Measurements from ENCODE around the gene SHISA7.

SHISA7 gene

DNA sequence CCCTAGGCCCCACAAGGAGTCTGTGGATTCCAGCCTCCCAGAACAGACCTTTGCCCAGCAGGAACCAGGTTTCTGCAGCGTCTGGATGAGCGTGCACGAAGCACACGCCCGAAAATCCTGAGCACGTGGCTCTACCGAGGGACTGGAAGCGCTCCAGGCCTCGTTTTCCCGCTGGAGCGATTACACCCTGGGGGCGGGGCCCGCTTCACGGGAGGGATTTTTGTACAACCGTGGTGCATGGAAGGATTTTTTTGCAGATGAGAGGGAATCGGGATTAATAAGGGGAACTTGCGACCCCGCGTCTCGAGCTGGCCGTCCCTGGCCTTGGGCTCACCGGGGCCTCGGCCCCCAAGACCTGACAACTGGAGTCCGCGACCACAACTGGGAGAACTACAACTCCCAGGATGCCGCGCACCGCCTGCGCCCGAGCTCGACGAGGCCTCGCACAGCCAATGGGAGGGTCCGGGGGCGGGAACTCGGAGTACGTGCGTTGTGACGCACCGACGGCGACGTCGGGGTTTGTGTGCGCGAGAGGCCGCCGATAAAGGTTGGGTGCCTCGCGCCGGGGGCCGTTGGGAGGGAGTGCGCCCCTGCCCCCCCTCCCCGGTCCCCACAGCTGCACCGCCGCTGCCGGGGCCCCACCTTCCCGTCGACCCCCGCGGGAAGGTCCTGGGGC is 33.1 kb upstream of the SHISA7 start, which contains the start of gene ZNF628:
Gene ZNF628, plus strand, starts transcription at position 518 of the 676 bp plus-strand sequence. CDS start 3,294 bp downstream, outside the sequence.
- in situ Hi-C loops (cut with MboI; ENCODE audit: low sequenced_read_pairs) = no loop called here
- H3K4me3 ChIP-seq = peak within 1 kb of the TSS; percentile 49
- no peaks in the 10 kb centered on the region for H3K27me3 ChIP-seq (ENCODE audit: low read depth)
- no peaks in the 10 kb centered on the region for H3K36me3 ChIP-seq (replicated peaks)
- no peaks in the 10 kb centered on the region for H3K9me3 ChIP-seq
- H3K4me1 ChIP-seq = peaks cover 8% of the 10 kb centered on the region
- peak; percentile 93 to 99 for DNase-seq (ENCODE audit: low spot score in 2 of 2)

DNA sequence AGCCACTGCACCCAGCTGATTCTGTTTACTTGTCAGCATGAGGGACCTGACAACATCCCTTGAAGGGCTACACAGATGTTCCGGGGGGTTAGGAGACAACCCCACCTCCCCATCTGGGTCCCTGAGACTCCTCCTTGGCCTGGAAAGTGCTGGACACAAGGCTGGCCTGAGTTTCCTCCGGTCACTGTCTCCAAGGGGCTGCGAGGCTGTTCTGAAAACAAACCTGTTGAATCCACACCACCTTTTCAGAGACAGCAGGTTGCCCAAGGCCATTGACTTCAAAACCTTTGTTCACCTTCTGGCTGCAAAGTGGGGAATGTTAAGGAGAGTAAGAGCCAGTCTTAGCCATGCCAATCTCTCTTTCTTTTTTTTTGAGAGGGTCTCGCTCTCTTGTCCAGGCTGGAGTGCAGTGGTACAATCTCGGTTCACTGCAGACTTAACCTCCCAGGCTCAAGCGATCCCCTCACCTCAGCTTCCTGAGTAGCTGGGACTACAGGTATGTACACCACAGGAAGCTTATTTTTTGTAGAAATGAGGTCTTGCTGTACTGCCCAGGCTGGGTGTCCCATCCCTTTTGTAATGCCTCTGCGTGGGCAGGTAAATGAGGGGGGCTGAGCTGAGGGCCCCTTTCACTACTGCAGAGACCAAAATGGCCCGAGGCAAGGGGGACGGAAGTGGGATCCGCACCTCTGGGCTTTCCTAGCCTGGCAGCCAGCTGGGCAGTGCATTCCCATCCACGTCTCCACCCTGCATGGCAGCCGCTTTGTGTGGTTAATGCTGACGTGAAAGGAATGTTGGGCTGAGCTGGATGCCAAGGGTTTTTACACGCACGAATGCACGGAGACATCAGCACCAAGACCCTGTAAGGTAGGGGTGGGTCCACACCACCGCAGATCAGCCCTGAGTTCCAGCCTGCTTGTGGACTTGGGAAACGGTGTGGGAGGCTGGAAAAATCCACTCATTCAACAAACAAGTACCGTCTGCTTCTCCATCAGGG is 31.5 kb upstream of the SHISA7 start:
- no peak for DNase-seq (ENCODE audit: low spot score in 2 of 2)
- Histone ChIP-seq H3K4me3 (no peak overlapping the region), H3K4me1 (peaks cover 8% of the 10 kb centered on the region), H3K27me3 (ENCODE audit: low read depth) (no peaks in the 10 kb centered on the region), H3K9me3 (no peaks in the 10 kb centered on the region), H3K36me3 (replicated peaks) (no peaks in the 10 kb centered on the region)
- in situ Hi-C loops (cut with MboI; ENCODE audit: low sequenced_read_pairs) = no loop called here

DNA sequence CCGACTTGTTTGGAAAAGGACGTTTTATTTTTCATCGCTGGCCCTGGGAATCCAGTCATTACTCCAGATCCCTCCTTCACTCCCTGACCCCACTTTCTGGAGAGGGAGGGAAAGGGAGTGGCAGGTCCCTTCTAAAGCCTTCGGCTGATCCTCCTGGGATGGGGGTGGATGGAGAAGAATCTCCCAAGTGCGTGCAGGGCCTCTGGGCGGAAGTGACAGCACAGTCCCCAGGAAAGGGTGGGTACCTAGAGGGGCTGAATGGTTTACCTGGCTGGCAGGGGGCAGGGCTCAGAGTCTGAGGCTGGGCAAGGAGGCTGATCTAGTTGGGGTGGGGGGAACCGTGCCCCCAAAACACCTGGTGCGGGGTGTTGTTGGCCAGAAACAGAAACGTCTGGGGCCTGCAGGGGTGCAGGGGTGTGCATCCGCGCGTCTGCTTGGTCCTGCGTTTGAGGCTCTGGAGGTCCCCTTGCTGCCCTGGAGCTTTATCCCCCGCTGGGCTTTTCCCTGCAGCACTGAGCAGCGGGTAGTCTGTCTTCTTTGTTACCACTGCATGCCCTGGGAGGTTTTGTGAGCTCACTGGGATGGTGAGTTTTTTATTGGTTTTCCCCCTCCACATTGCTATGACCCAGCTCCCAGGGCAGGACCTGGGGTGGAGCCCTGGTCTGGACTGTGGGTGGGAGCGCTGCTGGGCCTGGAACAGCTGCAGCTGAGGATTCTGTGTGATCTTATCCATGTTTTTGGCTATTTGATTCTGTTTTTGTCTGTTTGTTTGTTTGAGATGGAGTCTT is 30.3 kb upstream of the SHISA7 start:
- no peak for DNase-seq (ENCODE audit: low spot score in 2 of 2)

DNA sequence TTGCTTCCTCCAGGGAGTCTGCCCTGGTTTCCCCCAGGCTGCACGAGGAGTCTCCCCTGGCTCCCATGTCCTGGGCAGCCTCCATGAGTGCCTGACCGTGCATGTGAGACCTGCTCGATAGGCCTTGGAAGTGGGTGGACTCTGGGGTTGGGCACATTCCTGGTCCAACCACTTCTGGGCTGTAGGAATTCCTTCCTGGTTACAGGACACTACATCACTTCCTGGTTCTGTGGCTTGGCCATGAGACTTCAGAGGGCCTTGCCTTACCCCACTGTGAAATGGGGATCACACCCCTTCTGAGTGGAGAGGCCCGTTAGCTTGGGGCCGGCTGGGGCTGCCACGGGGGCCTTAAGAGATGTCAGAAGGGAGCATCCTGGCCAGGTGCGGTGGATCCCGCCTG is 29.4 kb upstream of the SHISA7 start:
- H3K36me3 ChIP-seq (replicated peaks) = no peaks in the 10 kb centered on the region
- no peaks in the 10 kb centered on the region for H3K27me3 ChIP-seq (ENCODE audit: low read depth)
- in situ Hi-C loops (cut with MboI; ENCODE audit: low sequenced_read_pairs) = no loop called here
- no peak for DNase-seq (ENCODE audit: low spot score in 2 of 2)
- no peaks in the 10 kb centered on the region for H3K9me3 ChIP-seq
- no peak overlapping the region for H3K4me3 ChIP-seq
- peaks cover 8% of the 10 kb centered on the region for H3K4me1 ChIP-seq

More for the DNA sequence above, 30.3 kb upstream of the SHISA7 start:
- Histone ChIP-seq H3K36me3 (replicated peaks) (no peaks in the 10 kb centered on the region), H3K4me1 (peaks cover 8% of the 10 kb centered on the region), H3K9me3 (no peaks in the 10 kb centered on the region), H3K27me3 (ENCODE audit: low read depth) (no peaks in the 10 kb centered on the region), H3K4me3 (no peak overlapping the region)
- in situ Hi-C loops (cut with MboI; ENCODE audit: low sequenced_read_pairs) = no loop called here

DNA sequence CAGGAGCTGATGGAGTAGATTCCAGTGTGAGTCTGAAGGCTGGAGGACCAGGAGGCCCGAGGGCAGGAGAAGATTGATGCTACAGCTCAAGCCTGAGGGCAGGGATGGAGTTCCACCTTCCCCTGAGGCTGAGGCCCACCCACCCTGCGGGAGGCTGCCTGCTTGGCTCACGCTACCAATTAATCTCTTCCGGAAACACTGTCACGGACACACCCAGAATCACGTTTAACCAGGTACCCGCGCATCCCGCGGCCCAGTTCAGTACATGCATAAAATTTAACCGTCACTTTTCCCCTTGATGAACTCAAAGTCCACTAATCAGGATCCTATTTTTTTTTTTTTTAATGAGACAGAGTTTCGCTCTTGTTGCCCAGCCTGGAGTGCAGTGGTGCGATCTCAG is 28.2 kb upstream of the SHISA7 start:
- Histone ChIP-seq H3K4me3 (no peak overlapping the region), H3K4me1 (peaks cover 8% of the 10 kb centered on the region), H3K27me3 (ENCODE audit: low read depth) (no peaks in the 10 kb centered on the region), H3K36me3 (replicated peaks) (no peaks in the 10 kb centered on the region), H3K9me3 (no peaks in the 10 kb centered on the region)
- in situ Hi-C loops (cut with MboI; ENCODE audit: low sequenced_read_pairs) = no loop called here
- no peak for DNase-seq (ENCODE audit: low spot score in 2 of 2)

DNA sequence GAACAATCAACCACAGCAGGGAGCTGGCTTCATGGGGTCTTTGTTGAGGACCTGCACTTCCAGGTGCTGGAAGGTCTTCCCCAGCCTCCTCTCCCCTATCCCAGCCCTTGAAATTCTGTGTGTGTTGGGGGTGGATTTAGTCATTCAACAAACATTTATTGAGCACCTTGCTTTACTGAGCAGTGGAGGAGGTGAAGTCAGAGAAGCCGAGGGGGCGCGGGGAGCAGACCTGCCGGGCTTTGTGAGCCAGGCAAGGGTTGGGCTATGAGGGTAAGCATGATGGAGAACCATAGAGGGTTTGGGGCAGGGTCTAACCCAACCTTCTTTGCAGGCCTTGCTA is 24.9 kb upstream of the SHISA7 start:
- Histone ChIP-seq H3K4me1 (no peaks in the 10 kb centered on the region), H3K9me3 (no peaks in the 10 kb centered on the region), H3K27me3 (ENCODE audit: low read depth) (no peaks in the 10 kb centered on the region), H3K4me3 (no peak overlapping the region), H3K36me3 (replicated peaks) (no peaks in the 10 kb centered on the region)
- in situ Hi-C loops (cut with MboI; ENCODE audit: low sequenced_read_pairs) = no loop called here
- DNase-seq (ENCODE audit: low spot score in 2 of 2) = no peak

DNA sequence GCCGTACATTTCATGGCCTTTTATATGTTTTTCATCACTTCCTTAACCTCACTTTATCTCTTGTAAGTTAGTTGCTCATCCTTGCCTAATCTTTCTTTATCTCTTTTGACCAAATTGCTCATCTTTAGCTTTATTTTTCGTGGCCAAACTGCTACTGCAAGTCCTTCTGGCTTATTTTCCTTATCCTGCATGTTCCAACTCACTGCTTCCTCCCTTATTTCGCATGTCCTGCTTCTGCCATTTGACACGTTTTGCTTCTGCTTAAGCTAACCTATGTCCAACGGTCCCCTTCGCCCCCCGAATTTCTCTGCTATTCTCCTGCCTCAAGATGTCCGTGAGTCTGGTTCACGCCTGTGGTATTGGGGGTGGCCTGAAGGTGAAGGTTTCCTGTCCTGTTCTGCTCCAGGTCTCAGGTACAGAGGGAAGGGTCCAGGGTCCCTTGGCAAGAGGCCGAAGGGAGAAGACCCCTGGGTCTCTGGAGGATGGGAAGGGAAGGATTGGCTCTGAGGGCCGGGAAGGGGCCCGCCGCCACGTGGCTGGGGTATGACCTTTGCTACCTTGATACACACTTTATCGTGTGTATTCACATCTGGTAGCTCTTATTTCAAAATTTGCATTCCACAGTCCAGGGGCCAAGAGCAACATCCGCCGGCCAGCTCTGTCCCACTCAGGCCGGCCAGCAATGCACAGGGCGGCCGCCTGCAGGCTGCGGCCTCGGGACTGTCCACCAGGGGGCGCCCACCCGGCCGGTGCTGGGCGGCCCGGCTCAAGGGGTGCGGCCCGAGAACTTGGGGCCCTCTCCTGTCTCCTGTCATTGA is 24.3 kb upstream of the SHISA7 start:
- Histone ChIP-seq H3K9me3 (no peaks in the 10 kb centered on the region), H3K36me3 (replicated peaks) (no peaks in the 10 kb centered on the region), H3K4me1 (no peaks in the 10 kb centered on the region), H3K27me3 (ENCODE audit: low read depth) (no peaks in the 10 kb centered on the region), H3K4me3 (no peak overlapping the region)
- in situ Hi-C loops (cut with MboI; ENCODE audit: low sequenced_read_pairs) = no loop called here
- peak in 1 of 2 experiments; percentile 77 for DNase-seq (ENCODE audit: low spot score in 2 of 2)

DNA sequence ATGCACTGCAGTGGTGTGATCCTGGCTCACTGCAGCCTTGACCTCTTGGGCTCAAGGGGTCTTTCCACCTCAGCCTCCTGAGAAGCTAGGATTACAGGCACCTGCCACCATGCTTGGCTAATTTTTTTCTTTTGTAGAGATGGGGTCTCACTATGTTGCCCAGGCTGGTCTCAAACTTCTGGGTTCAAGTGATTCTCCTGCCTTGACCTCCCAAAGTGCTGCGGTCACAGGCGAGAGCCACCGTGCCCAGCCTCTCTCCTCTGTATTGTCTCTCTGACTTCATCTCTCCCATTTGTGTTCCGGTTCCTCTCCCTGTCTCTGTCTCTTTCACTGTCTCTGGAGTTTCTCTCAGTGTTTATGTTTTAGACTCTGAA is 23.1 kb upstream of the SHISA7 start:
- Histone ChIP-seq H3K4me3 (no peak overlapping the region), H3K36me3 (replicated peaks) (no peaks in the 10 kb centered on the region), H3K27me3 (ENCODE audit: low read depth) (no peaks in the 10 kb centered on the region), H3K9me3 (no peaks in the 10 kb centered on the region), H3K4me1 (peaks cover 4% of the 10 kb centered on the region)
- DNase-seq (ENCODE audit: low spot score in 2 of 2) = no peak
- in situ Hi-C loops (cut with MboI; ENCODE audit: low sequenced_read_pairs) = no loop called here

DNA sequence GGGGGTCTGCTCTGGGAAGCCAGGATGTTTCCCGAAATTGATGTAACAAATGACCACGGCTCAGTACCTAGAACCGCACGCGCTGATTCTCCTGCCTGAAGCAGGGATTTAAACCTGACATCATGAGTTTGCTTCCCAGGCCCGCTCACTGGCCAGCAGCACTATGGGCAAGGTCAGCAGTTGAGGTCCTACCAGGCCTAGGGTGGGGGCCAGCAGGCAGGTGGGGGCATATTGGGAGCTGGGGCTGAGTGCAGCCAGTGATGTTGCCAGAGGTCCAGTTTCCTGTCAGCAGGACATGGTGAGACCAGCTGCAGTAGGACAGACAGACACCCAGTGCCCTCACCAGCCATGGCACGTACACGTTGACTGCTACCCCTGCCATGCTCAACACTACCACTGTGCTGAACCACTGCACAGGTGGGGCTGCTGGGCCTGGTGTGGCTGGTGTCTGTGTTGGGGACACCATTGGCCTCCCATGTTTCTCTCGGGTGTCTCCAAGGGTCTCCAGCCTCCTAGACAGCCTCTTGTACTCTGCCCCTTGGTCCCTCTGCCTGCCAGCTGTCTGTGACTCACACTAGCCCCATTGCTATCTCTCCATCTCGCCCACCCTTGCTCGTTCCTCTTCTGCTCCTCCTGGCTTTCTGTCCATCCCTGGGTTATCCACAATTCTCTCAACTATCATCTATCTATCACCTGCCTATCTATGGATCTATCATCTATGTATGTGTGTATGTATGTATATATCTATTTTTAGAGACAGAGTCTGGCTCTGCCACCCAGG is 22.6 kb upstream of the SHISA7 start:
- Histone ChIP-seq H3K4me1 (peaks cover 5% of the 10 kb centered on the region), H3K27me3 (ENCODE audit: low read depth) (no peaks in the 10 kb centered on the region), H3K9me3 (no peaks in the 10 kb centered on the region), H3K4me3 (no peak overlapping the region), H3K36me3 (replicated peaks) (no peaks in the 10 kb centered on the region)
- in situ Hi-C loops (cut with MboI; ENCODE audit: low sequenced_read_pairs) = no loop called here
- DNase-seq (ENCODE audit: low spot score in 2 of 2) = no peak

DNA sequence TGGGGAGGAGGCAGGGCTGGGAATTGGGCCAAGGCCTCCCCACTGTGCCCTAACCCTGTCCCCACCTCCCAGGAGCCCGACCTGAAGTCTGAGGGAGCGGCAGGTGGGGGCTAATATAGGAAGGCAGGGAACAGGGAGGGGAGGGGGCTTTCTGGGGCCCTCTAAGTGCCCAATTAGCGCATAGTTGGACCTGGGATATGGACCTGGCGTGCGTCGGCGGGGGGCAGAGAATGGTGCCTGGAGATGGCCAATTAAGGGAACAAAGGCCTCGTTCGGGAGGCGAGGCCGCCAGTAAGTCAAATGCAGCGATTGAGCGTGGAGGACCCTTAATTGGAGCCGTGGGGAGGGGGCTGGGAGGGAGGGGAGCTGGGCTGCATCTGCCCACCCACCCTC is 21.6 kb upstream of the SHISA7 start, which contains the start of gene C19orf85:
Gene C19orf85, minus strand, starts transcription at position 90 of the 393 bp plus-strand sequence. CDS start 197 bp downstream, outside the sequence.
- DNase-seq (ENCODE audit: low spot score in 2 of 2) = no peak
- no peaks in the 10 kb centered on the region for H3K36me3 ChIP-seq (replicated peaks)
- no peaks in the 10 kb centered on the region for H3K9me3 ChIP-seq
- in situ Hi-C loops (cut with MboI; ENCODE audit: low sequenced_read_pairs) = no loop called here
- H3K27me3 ChIP-seq (ENCODE audit: low read depth) = no peaks in the 10 kb centered on the region
- no peak within 1 kb of the TSS for H3K4me3 ChIP-seq
- H3K4me1 ChIP-seq = peaks cover 13% of the 10 kb centered on the region

DNA sequence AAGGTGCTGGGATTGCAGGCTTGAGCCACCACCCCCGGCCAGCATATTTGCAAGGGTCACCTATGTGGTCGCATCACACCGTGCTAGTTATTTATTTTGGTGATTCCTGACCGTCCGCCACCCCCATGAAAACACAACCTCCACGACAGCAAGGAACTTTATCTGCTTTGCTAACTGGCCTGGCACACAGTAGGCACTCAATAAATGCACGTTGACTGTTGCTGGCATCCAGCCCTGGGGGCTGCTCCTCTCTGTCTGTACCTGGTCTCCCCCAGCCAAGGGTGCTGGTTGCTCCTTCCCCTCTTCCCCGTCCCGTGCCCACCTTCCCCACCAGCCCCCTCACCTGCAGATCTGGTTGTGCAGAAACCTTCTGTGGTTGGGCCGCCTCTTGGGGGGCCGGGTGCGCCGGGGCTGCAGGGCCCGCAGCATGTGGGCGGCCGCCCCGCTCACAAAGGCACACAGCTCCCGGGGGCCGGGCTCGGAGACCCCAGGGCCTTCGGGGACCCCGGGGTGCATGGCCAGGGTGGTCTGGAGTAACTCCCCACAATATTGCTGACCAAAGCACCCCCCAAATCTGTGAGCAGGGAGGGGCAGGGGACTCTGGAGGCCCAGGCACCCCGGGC is 21.1 kb upstream of the SHISA7 start:
- no peak overlapping the region for H3K4me3 ChIP-seq
- H3K36me3 ChIP-seq (replicated peaks) = no peaks in the 10 kb centered on the region
- H3K27me3 ChIP-seq (ENCODE audit: low read depth) = no peaks in the 10 kb centered on the region
- H3K9me3 ChIP-seq = no peaks in the 10 kb centered on the region
- H3K4me1 ChIP-seq = peaks cover 18% of the 10 kb centered on the region
- in situ Hi-C loops (cut with MboI; ENCODE audit: low sequenced_read_pairs) = no loop called here
- no peak for DNase-seq (ENCODE audit: low spot score in 2 of 2)

DNA sequence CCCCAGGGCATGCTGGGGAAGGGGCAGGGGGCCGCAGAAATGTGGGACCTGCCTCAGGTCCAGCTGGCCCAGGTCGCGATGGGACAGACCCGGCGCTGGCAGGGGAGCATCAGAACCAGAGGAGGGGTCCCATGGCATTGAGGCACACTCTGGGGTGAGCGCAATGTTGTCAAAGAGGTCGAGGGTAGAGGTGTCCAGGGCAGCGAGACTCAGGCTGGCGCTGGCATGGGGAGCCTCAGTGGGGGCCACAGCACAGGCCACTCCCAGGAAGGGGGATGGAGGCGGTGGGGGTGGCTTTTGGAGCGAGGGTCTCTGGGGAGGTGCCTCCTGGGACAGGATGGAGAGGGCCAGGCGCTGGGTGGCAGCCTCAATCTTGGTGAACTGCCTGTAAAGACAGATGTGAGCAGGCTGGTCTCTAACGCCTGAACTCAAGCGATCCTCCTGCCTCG is 20.5 kb upstream of the SHISA7 start:
- no peak for DNase-seq (ENCODE audit: low spot score in 2 of 2)
- Histone ChIP-seq H3K9me3 (no peaks in the 10 kb centered on the region), H3K27me3 (ENCODE audit: low read depth) (no peaks in the 10 kb centered on the region), H3K4me3 (no peak overlapping the region), H3K4me1 (peaks cover 24% of the 10 kb centered on the region), H3K36me3 (replicated peaks) (no peaks in the 10 kb centered on the region)
- in situ Hi-C loops (cut with MboI; ENCODE audit: low sequenced_read_pairs) = no loop called here
